DOHH2 (cell line): Measurements from ENCODE around the gene HDAC4.

ENCODE experiments used
- CTCF ChIP-seq: fragments of 200-600 bp; sonication (generic); IDR thresholded peaks from one replicate; pipeline ENCODE4 v1.5.1; 2014; ENCODE audit warnings: antibody characterized with exemption, mild to moderate bottlenecking, low read depth, low read length; ENCODE audit not compliant: poor library complexity, severe bottlenecking
- EZH2phosphoT487 ChIP-seq: fragments of 200-600 bp; sonication (generic); IDR thresholded peaks from 2 replicates; pipeline ENCODE4 v1.6.1; 2017; ENCODE audit warnings: borderline replicate concordance, mild to moderate bottlenecking, antibody characterized with exemption, low read length, moderate library complexity, mixed read lengths

GRCh38 chr2:239299218-239299939 lies 101.4 kb downstream of the HDAC4 start:
- TF ChIP-seq CTCF = no peak
- no peak for TF ChIP-seq EZH2phosphoT487
